ENCODE data around the gene SLC35F2.

DNA sequence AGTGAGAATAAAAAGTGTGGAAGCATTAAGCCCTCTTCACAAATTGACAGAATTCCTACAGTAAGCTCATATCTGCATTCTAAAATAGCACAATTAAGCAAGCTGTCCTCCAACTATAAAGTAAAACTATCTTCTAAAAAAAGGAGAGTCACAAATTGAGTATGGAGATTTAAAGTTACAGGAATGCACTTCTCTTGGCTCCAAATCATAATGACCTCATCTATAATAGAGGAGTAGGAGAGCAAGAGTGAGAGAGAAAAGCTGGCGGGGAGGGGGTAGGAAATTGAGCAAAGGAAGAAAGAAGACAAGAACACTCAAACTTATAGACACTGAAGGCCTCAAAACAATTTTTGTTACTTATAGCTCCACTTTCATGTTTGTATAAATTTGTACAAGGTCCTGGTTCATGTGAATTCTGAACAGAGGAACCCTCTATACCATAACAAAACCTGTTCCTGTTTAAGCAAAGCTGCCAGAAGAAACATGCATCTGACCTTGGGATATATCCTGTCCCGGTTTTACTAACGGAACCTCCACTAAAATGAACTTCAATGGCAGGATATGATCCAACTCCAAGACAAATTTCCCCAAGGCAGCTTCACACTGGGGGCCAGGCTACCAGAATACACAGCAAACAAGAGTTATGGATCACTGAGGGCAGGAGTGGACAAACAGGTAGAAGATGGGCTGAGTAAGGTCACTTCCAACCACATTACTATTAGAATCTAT, 37.2 kb downstream of the SLC35F2 start:
- TF ChIP-seq RAD21 (IDR thresholded peaks at IDR 0.05; ENCODE audit: low read length) (no peak), CEBPB (IDR thresholded peaks at IDR 0.05; ENCODE audit: low read depth, low read length) (no peak)
- TF ChIP-seq, protein P1, sequence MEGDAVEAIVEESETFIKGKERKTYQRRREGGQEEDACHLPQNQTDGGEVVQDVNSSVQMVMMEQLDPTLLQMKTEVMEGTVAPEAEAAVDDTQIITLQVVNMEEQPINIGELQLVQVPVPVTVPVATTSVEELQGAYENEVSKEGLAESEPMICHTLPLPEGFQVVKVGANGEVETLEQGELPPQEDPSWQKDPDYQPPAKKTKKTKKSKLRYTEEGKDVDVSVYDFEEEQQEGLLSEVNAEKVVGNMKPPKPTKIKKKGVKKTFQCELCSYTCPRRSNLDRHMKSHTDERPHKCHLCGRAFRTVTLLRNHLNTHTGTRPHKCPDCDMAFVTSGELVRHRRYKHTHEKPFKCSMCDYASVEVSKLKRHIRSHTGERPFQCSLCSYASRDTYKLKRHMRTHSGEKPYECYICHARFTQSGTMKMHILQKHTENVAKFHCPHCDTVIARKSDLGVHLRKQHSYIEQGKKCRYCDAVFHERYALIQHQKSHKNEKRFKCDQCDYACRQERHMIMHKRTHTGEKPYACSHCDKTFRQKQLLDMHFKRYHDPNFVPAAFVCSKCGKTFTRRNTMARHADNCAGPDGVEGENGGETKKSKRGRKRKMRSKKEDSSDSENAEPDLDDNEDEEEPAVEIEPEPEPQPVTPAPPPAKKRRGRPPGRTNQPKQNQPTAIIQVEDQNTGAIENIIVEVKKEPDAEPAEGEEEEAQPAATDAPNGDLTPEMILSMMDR (conservative IDR thresholded peaks at IDR 0.05; ENCODE audit: low read depth, low read length): no peak

Measured in IMR-90 (cell line).